ENCODE data around the gene FAM8A1. TPM values are rescaled to one million over a fixed set of nuclear protein-coding genes. Genes with fewer than 3 reads are reported as not detected.
"Not testable (repeated sequence)": the region's sequence is repeated elsewhere in the genome, so short reads cannot be mapped to it uniquely, and the experiment has no call there.

Gene FAM8A1
- total RNA-seq, 5 donors from 2014 or later (not counting 1 experiment from before 2014, with no cell fraction given), result 16.1 to 21.8 (median 16.7) TPM

GRCh38 chr6:17574866-17575560 lies 25.1 kb upstream of the FAM8A1 start:
- H3K27me3 ChIP-seq (replicated peaks in 1 of 2; ENCODE audit: control insufficient read depth in 2 of 2, extremely low read depth in 1 of 2, insufficient read depth in 2 of 2, low read length in 1 of 2), result peaks cover 3 to 17% of the 10 kb centered on the region in 2 experiments
- no peak overlapping the region for H3K4me3 Mint-ChIP-seq
- ChIA-PET POLR2A (interaction anchor here (0.6 to 0.7 kb wide), 2 partner anchors 15 to 164 kb away, joined by 3 to 12 read pairs; no protein-coding TSS in a partner anchor), CTCF (interaction anchor here in 1 of 2 donors (0.6 kb wide), 2 partner anchors 63 to 405 kb away, joined by 3 to 4 read pairs; no protein-coding TSS in a partner anchor)
- no peaks in the 10 kb centered on the region for H3K36me3 ChIP-seq (ENCODE audit: control insufficient read depth in 2 of 2, extremely low read depth in 1 of 2, insufficient read depth in 1 of 2, low read length in 1 of 2)
- ATAC-seq (replicated peaks in 1 of 4) (no peak), DNase-seq (no peak)
- no peaks in the 10 kb centered on the region for H3K36me3 Mint-ChIP-seq
- H3K27ac Mint-ChIP-seq, result no peak overlapping the region
- no peaks in the 10 kb centered on the region for H3K9me3 ChIP-seq
- WGBS (ENCODE audit: insufficient coverage), result 75% methylated on average over 1 of the region's 8 CpGs
- H3K27ac ChIP-seq (ENCODE audit: low read length), result no peak overlapping the region
- peaks cover 23% of the 10 kb centered on the region in 2 donors for H3K27me3 Mint-ChIP-seq
- no peaks in the 10 kb centered on the region for H3K4me1 Mint-ChIP-seq
- H3K9me3 Mint-ChIP-seq, result peaks cover 2 to 8% (median 4%) of the 10 kb centered on the region in 3 donors
- H3K4me3 ChIP-seq (ENCODE audit: control insufficient read depth in 1 of 2, extremely low read depth in 1 of 2, low read length in 1 of 2), result no peak overlapping the region
- peaks cover 0 to under 1% of the 10 kb centered on the region in 2 experiments for H3K4me1 ChIP-seq (ENCODE audit: control insufficient read depth in 1 of 2, extremely low read depth in 1 of 2, insufficient read depth in 2 of 2, low read length in 2 of 2)

- Histone ChIP-seq H3K4me3 (ENCODE audit: control insufficient read depth in 1 of 2, extremely low read depth in 1 of 2, low read length in 1 of 2) (no peak overlapping the region), H3K27ac (ENCODE audit: low read length) (no peak overlapping the region), H3K9me3 (no peaks in the 10 kb centered on the region), H3K4me1 (ENCODE audit: control insufficient read depth in 1 of 2, extremely low read depth in 1 of 2, insufficient read depth in 2 of 2, low read length in 2 of 2) (peaks cover 0 to 9% of the 10 kb centered on the region in 2 experiments), H3K36me3 (ENCODE audit: control insufficient read depth in 2 of 2, extremely low read depth in 1 of 2, insufficient read depth in 1 of 2, low read length in 1 of 2) (no peaks in the 10 kb centered on the region), H3K27me3 (replicated peaks in 1 of 2; ENCODE audit: control insufficient read depth in 2 of 2, extremely low read depth in 1 of 2, insufficient read depth in 2 of 2, low read length in 1 of 2) (peaks cover 3 to 31% of the 10 kb centered on the region in 2 experiments)
- DNase-seq (no peak), ATAC-seq (replicated peaks in 1 of 4) (no peak)
- Mint-ChIP-seq H3K4me1 (peaks cover 0 to 1% (median 0%) of the 10 kb centered on the region in 3 donors), H3K9me3 (peaks cover 2 to 8% (median 4%) of the 10 kb centered on the region in 3 donors), H3K27ac (no peak overlapping the region), H3K36me3 (no peaks in the 10 kb centered on the region), H3K27me3 (peaks cover 25 to 26% of the 10 kb centered on the region in 2 donors), H3K4me3 (no peak overlapping the region)
- ChIA-PET POLR2A (interaction anchor here in 1 of 2 donors (0.5 kb wide), 1 partner anchor 131 kb away, joined by 6 read pairs; no protein-coding TSS in a partner anchor), CTCF (interaction anchor here in 1 of 2 donors (0.5 kb wide), 1 partner anchor 1022 kb away, joined by 3 read pairs; no protein-coding TSS in a partner anchor)
- 60% methylated on average over 1 of the region's 1 CpG for WGBS (ENCODE audit: insufficient coverage)
Observed at GRCh38 chr6:17577059-17577458, 23.0 kb upstream of the FAM8A1 start.

GRCh38 chr6:17580518-17581048 lies 19.5 kb upstream of the FAM8A1 start:
- H3K4me1 Mint-ChIP-seq, result peaks cover 4 to 6% (median 5%) of the 10 kb centered on the region in 3 donors
- H3K9me3 ChIP-seq, result no peaks in the 10 kb centered on the region
- H3K27ac Mint-ChIP-seq, result no peak overlapping the region
- CTCF ChIA-PET, result interaction anchor here in 1 of 2 donors (1.0 to 1.4 kb wide), 2 partner anchors 11 to 12 kb away, joined by 3 read pairs; no protein-coding TSS in a partner anchor
- H3K27ac ChIP-seq (ENCODE audit: low read length), result no peak overlapping the region
- ATAC-seq (replicated peaks in 1 of 4) (peak; percentile 61 to 83 (median 77)), DNase-seq (peak in 18 of 35 experiments; percentile 8 to 48 (median 21))
- peaks cover 0 to 22% of the 10 kb centered on the region in 2 experiments for H3K27me3 ChIP-seq (replicated peaks in 1 of 2; ENCODE audit: control insufficient read depth in 2 of 2, extremely low read depth in 1 of 2, insufficient read depth in 2 of 2, low read length in 1 of 2)
- H3K36me3 ChIP-seq (ENCODE audit: control insufficient read depth in 2 of 2, extremely low read depth in 1 of 2, insufficient read depth in 1 of 2, low read length in 1 of 2), result no peaks in the 10 kb centered on the region
- no peaks in the 10 kb centered on the region for H3K36me3 Mint-ChIP-seq
- H3K27me3 Mint-ChIP-seq, result peaks cover 5 to 16% of the 10 kb centered on the region in 2 donors
- WGBS (ENCODE audit: insufficient coverage), result 30% methylated on average over 45 of the region's 53 CpGs
- peak overlapping the region; percentile 31 to 67 for H3K4me3 ChIP-seq (ENCODE audit: control insufficient read depth in 1 of 2, extremely low read depth in 1 of 2, low read length in 1 of 2)
- H3K9me3 Mint-ChIP-seq, result peaks cover 2 to 8% (median 4%) of the 10 kb centered on the region in 3 donors
- POLR2A ChIA-PET, result interaction anchor here in 1 of 2 donors (0.5 kb wide), 1 partner anchor 293 kb away, joined by 3 read pairs; no protein-coding TSS in a partner anchor
- H3K4me1 ChIP-seq (ENCODE audit: control insufficient read depth in 1 of 2, extremely low read depth in 1 of 2, insufficient read depth in 2 of 2, low read length in 2 of 2), result peaks cover 0 to 9% of the 10 kb centered on the region in 2 experiments
- H3K4me3 Mint-ChIP-seq, result peak overlapping the region; percentile 66 to 69 (median 68)

DNA sequence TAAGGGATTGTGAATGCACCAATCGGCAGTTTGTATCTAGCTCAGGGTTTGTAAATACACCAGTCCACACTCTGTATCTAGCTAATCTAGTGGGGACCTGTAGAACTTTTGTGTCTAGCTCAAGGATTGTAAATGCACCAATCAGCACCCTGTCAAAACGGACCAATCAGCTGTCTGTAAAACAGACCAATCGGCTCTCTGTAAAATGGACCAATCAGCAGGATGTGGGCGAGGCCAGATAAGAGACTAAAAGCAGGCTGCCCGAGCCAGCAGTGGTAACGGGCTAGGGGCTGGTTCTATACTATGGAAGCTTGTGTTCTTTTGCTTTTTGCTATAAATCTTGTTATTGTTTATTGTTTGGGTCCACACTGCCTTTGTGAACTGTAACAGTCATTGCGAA lies 18.8 kb upstream of the FAM8A1 start:
- ChIA-PET CTCF (interaction anchor here (0.6 to 1.4 kb wide), 4 partner anchors 10 to 114 kb away, joined by 3 to 4 read pairs (median 3); no protein-coding TSS in a partner anchor), POLR2A (interaction anchor here (0.6 kb wide), 2 partner anchors 19 kb away, joined by 5 to 13 read pairs; partner anchors contain the start of gene FAM8A1 (in 1 of the 2))
- H3K27ac ChIP-seq (ENCODE audit: low read length); H3K36me3 ChIP-seq (ENCODE audit: control insufficient read depth in 2 of 2, extremely low read depth in 1 of 2, insufficient read depth in 1 of 2, low read length in 1 of 2); H3K27ac Mint-ChIP-seq; H3K9me3 ChIP-seq; H3K9me3 Mint-ChIP-seq; H3K4me1 Mint-ChIP-seq; ATAC-seq (replicated peaks in 1 of 4); H3K36me3 Mint-ChIP-seq; H3K4me3 ChIP-seq (ENCODE audit: control insufficient read depth in 1 of 2, extremely low read depth in 1 of 2, low read length in 1 of 2): not testable (repeated sequence)
- peaks cover 5 to 16% of the 10 kb centered on the region in 2 donors for H3K27me3 Mint-ChIP-seq
- DNase-seq, result peak in 2 of 35 experiments; percentile 28 to 33
- Histone ChIP-seq H3K4me1 (ENCODE audit: control insufficient read depth in 1 of 2, extremely low read depth in 1 of 2, insufficient read depth in 2 of 2, low read length in 2 of 2) (peaks cover 0 to 12% of the 10 kb centered on the region in 2 experiments), H3K27me3 (replicated peaks in 1 of 2; ENCODE audit: control insufficient read depth in 2 of 2, extremely low read depth in 1 of 2, insufficient read depth in 2 of 2, low read length in 1 of 2) (peaks cover 0 to 22% of the 10 kb centered on the region in 2 experiments)
- 87% methylated on average over 6 of the region's 7 CpGs for WGBS (ENCODE audit: insufficient coverage)
- H3K4me3 Mint-ChIP-seq, result peak overlapping the region; percentile 6 to 69 (median 18)

- peaks cover 4 to 6% (median 5%) of the 10 kb centered on the region in 3 donors for H3K4me1 Mint-ChIP-seq
- H3K4me3 Mint-ChIP-seq, result no peak overlapping the region
- ChIA-PET POLR2A (interaction anchor here in 1 of 2 donors (0.5 kb wide), 1 partner anchor 17 kb away, joined by 5 read pairs; no protein-coding TSS in a partner anchor), CTCF (interaction anchor here (0.6 to 2.7 kb wide), 11 partner anchors 11 to 409 kb away, joined by 3 to 19 read pairs (median 4); partner anchors contain the start of gene NUP153 (in 1 of the 2))
- no peak overlapping the region for H3K27ac Mint-ChIP-seq
- no peaks in the 10 kb centered on the region for H3K9me3 ChIP-seq
- peaks cover 5 to 16% of the 10 kb centered on the region in 2 donors for H3K27me3 Mint-ChIP-seq
- no peaks in the 10 kb centered on the region for H3K36me3 ChIP-seq (ENCODE audit: control insufficient read depth in 2 of 2, extremely low read depth in 1 of 2, insufficient read depth in 1 of 2, low read length in 1 of 2)
- H3K27me3 ChIP-seq (replicated peaks in 1 of 2; ENCODE audit: control insufficient read depth in 2 of 2, extremely low read depth in 1 of 2, insufficient read depth in 2 of 2, low read length in 1 of 2), result peaks cover 0 to 22% of the 10 kb centered on the region in 2 experiments
- H3K4me3 ChIP-seq (ENCODE audit: control insufficient read depth in 1 of 2, extremely low read depth in 1 of 2, low read length in 1 of 2), result no peak overlapping the region
- H3K9me3 Mint-ChIP-seq, result no peaks in the 10 kb centered on the region
- H3K4me1 ChIP-seq (ENCODE audit: control insufficient read depth in 1 of 2, extremely low read depth in 1 of 2, insufficient read depth in 2 of 2, low read length in 2 of 2), result peaks cover 0 to 12% of the 10 kb centered on the region in 2 experiments
- 27% methylated on average over 4 of the region's 5 CpGs for WGBS (ENCODE audit: insufficient coverage)
- DNase-seq, result no peak
- H3K27ac ChIP-seq (ENCODE audit: low read length), result no peak overlapping the region
- ATAC-seq (replicated peaks in 1 of 4), result no peak
- no peaks in the 10 kb centered on the region for H3K36me3 Mint-ChIP-seq
Observed at GRCh38 chr6:17583811-17584210, 16.3 kb upstream of the FAM8A1 start.

All from T-cell (primary cell).